ENCODE results near the gene LRMDA. TPM values are rescaled to one million over a fixed set of nuclear protein-coding genes. Genes with fewer than 3 reads are reported as not detected.

LRMDA gene
- total and polyA plus RNA-seq, 2 donors (not counting 3 experiments of a cell fraction or from before 2014, with no cell fraction given), result 9.7 to 18.0 TPM

- intact Hi-C loops (cut with micrococcal nuclease), result no loop called here
- FAIRE-seq, result no peak
- Histone ChIP-seq H3K9me3 (replicated peaks; ENCODE audit: control insufficient read depth, insufficient read depth, low read length) (no peaks in the 10 kb centered on the region), H3K4me1 (ENCODE audit: control insufficient read depth, extremely low read depth, insufficient read depth, low read length) (no peaks in the 10 kb centered on the region), H3K9me1 (replicated peaks; ENCODE audit: control insufficient read depth, extremely low read depth, insufficient read depth, low read length) (no peaks in the 10 kb centered on the region), H3K27me3 (ENCODE audit: control insufficient read depth in 2 of 2, insufficient read depth in 2 of 2, low read length in 2 of 2) (peaks cover 8 to 9% of the 10 kb centered on the region in 2 experiments), H2AFZ (ENCODE audit: low read depth, low read length) (no peak overlapping the region), H4K20me1 (replicated peaks; ENCODE audit: control insufficient read depth, extremely low read depth, insufficient read depth, low read length) (no peaks in the 10 kb centered on the region), H3K4me3 (replicated peaks in 1 of 3; ENCODE audit: insufficient read depth in 1 of 3, low read depth in 1 of 3, low read length in 3 of 3) (no peak overlapping the region), H3K9ac (replicated peaks; ENCODE audit: extremely low read depth, insufficient read depth, low read length) (no peak overlapping the region), H3K27ac (ENCODE audit: insufficient read depth, low read depth, low read length) (no peak overlapping the region), H3K36me3 (ENCODE audit: control insufficient read depth in 2 of 2, extremely low read depth in 1 of 2, insufficient read depth in 2 of 2, low read length in 2 of 2) (no peaks in the 10 kb centered on the region), H3K79me2 (ENCODE audit: control insufficient read depth, insufficient read depth, low read length) (no peaks in the 10 kb centered on the region), H3K4me2 (ENCODE audit: insufficient read depth, low read length) (no peak overlapping the region)
- POLR2A ChIA-PET, result no interaction called here
- dilution Hi-C loops (cut with MboI; ENCODE audit: extremely low pct_ligation_motif_present, low sequenced_read_pairs), result no loop called here
- CTCF ChIA-PET, result no interaction called here
- BruUV-seq (replicated peaks), result no TSS peak
- no peak for TF ChIP-seq GATA2 (IDR thresholded peaks at IDR 0.05; ENCODE audit: insufficient read depth, insufficient read length, low read depth, low read length)
- no peak for TF ChIP-seq MYC (IDR thresholded peaks at IDR 0.05; ENCODE audit: low read depth, low read length)
- no peak for TF ChIP-seq JUN (IDR thresholded peaks at IDR 0.05; ENCODE audit: borderline replicate concordance, insufficient read depth, insufficient read length, low read depth)
- TF ChIP-seq, protein P1, sequence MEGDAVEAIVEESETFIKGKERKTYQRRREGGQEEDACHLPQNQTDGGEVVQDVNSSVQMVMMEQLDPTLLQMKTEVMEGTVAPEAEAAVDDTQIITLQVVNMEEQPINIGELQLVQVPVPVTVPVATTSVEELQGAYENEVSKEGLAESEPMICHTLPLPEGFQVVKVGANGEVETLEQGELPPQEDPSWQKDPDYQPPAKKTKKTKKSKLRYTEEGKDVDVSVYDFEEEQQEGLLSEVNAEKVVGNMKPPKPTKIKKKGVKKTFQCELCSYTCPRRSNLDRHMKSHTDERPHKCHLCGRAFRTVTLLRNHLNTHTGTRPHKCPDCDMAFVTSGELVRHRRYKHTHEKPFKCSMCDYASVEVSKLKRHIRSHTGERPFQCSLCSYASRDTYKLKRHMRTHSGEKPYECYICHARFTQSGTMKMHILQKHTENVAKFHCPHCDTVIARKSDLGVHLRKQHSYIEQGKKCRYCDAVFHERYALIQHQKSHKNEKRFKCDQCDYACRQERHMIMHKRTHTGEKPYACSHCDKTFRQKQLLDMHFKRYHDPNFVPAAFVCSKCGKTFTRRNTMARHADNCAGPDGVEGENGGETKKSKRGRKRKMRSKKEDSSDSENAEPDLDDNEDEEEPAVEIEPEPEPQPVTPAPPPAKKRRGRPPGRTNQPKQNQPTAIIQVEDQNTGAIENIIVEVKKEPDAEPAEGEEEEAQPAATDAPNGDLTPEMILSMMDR (IDR thresholded peaks at IDR 0.05; ENCODE audit: extremely low read depth in 1 of 2, insufficient read depth in 1 of 2, low read depth in 1 of 2, low read length in 2 of 2), result no peak
- TF ChIP-seq, protein P2, sequence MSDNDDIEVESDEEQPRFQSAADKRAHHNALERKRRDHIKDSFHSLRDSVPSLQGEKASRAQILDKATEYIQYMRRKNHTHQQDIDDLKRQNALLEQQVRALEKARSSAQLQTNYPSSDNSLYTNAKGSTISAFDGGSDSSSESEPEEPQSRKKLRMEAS (IDR thresholded peaks at IDR 0.05; ENCODE audit: insufficient read depth, insufficient read length), result no peak
- TF ChIP-seq EZH2 (IDR thresholded peaks at IDR 0.05; ENCODE audit: borderline replicate concordance, low read depth, low read length, severe bottlenecking), result no peak
- no peak for TF ChIP-seq POLR2A (IDR thresholded peaks at IDR 0.05; ENCODE audit: low read depth, low read length)
- TF ChIP-seq FOS (IDR thresholded peaks at IDR 0.05; ENCODE audit: borderline replicate concordance, insufficient read depth, low read length), result no peak
- TF ChIP-seq POLR2AphosphoS5 (IDR thresholded peaks at IDR 0.05; ENCODE audit: insufficient read depth, low read depth, low read length), result no peak
- DNase-seq (ENCODE audit: low read depth, low spot score), result no peak
Measured at GRCh38 chr10:75418712-75419111, 12.7 kb upstream of the LRMDA start.
